ENCODE measurements around the gene ARHGAP26.

DNA sequence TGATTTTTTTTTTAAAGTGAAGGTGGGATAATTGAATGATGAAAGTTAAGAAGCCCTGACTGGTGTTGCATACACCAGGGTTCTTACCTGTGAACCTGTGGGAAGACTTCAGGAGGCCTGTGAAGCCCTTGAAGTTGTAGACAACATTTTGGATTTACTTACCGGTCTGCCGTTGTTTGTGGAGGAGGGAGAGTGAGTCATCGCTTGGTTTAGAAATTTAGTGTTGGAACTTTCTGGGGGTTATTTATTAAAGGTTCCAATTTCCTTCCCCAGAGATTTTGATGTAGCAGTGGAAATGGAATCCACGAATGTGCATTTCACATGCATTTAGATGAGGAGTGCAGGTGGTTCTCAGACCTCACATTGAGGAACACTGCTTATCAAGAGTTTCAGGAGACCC is 49.6 kb downstream of the ARHGAP26 start:
- TF ChIP-seq SUZ12 (IDR thresholded peaks at IDR 0.05; ENCODE audit: extremely low read depth, insufficient read depth, insufficient read length), result no peak
- TF ChIP-seq ZNF274 (IDR thresholded peaks at IDR 0.05; ENCODE audit: low read depth, low read length), result no peak

All from NT2/D1 (cell line).